Osteoblast (primary cell): ENCODE results near the gene TMPRSS3. TPM values are rescaled to one million over a fixed set of nuclear protein-coding genes. Genes with fewer than 3 reads are reported as not detected.
A peak's percentile ranks its signal among the peaks of the same experiment; 100 is the strongest.

Experiments
- DNase-seq: peaks from one replicate; pipeline ENCODE4 v3.0.0; 2011; ENCODE audit warnings: low spot score, mixed read lengths; ENCODE audit not compliant: insufficient read length; ENCODE audit errors: missing footprints
- H2AFZ ChIP-seq: 2 replicates; pipeline ENCODE4 v1.6.0; 2011; ENCODE audit warnings: mild to moderate bottlenecking, low read length
- H3K27ac ChIP-seq: 2 replicates; pipeline ENCODE4 v1.5.1; 2011; ENCODE audit warnings: mild to moderate bottlenecking, low read depth, low read length, moderate library complexity
- H3K27me3 ChIP-seq: 2 replicates; pipeline ENCODE4 v1.6.0; 2012; ENCODE audit warnings: mild to moderate bottlenecking, control low read depth, inconsistent platforms, low read length, moderate library complexity; ENCODE audit not compliant: insufficient read depth
- H3K36me3 ChIP-seq: 2 replicates; pipeline ENCODE4 v1.5.1; 2011; ENCODE audit warnings: mild to moderate bottlenecking, low read length, control low read depth, moderate library complexity; ENCODE audit not compliant: insufficient read depth
- H3K4me1 ChIP-seq: 2 replicates; pipeline ENCODE4 v1.5.1; 2011; ENCODE audit warnings: mild to moderate bottlenecking, low read length, control low read depth, moderate library complexity; ENCODE audit not compliant: insufficient read depth
- H3K4me2 ChIP-seq: 2 replicates; pipeline ENCODE4 v1.6.0; 2011; ENCODE audit warnings: mild to moderate bottlenecking, low read length; ENCODE audit not compliant: insufficient read depth
- H3K4me3 ChIP-seq: fragments of 200-600 bp; sonication (generic); 3 replicates; pipeline ENCODE4 v1.5.1; 2012; ENCODE audit warnings: mild to moderate bottlenecking, low read length, inconsistent platforms; ENCODE audit not compliant: insufficient read depth
- H3K79me2 ChIP-seq: 2 replicates; pipeline ENCODE4 v1.6.0; 2012; ENCODE audit warnings: mild to moderate bottlenecking, low read length, control low read depth, inconsistent platforms; ENCODE audit not compliant: insufficient read depth
- H3K9me3 ChIP-seq: 2 replicates; pipeline ENCODE4 v1.5.1; 2011; ENCODE audit warnings: low read depth, low read length, control low read depth
- H4K20me1 ChIP-seq: 2 replicates; pipeline ENCODE4 v1.6.0; 2012; ENCODE audit warnings: mild to moderate bottlenecking, low read length, control low read depth; ENCODE audit not compliant: insufficient read depth
- total RNA-seq: library from RNA; depleted of rRNA; stranded (reverse); fragments of >200 nt; gene quantifications from 2 replicates; pipeline ENCODE4 v1.2.3, GENCODE V29; 2012
- TF ChIP-seq, protein P1 (sequence below): IDR thresholded peaks from 2 replicates; pipeline ENCODE4 v1.5.1; 2011; ENCODE audit warnings: mild to moderate bottlenecking, low read depth, low read length, moderate library complexity; ENCODE audit errors: extremely low read depth

TMPRSS3 gene
- total RNA-seq, 1 donor, result not detected

DNA sequence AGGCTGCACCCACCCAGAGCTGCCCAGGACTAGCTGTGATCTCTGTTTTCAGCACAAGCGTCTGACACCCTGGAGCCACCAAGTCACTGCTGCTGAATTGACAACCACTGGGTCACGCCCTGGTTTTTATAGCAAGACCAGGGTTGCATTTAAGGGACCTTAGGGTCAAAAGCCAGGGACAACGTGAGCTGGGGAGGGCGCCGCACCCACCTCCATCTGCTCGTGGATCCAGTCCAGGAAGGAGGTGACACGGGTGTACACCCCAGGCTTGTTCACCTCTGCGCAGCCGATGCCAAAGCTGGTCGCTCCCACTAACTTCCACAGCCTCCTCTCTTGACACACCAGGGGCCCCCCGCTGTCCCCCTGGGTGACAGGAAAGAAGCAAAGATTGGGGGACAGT is 20.3 kb downstream of the TMPRSS3 start:
- no peak overlapping the region for H2AFZ ChIP-seq
- no peak overlapping the region for H3K4me2 ChIP-seq
- H3K79me2 ChIP-seq, result no peaks in the 10 kb centered on the region
- H3K27me3 ChIP-seq, result no peaks in the 10 kb centered on the region
- no peaks in the 10 kb centered on the region for H4K20me1 ChIP-seq
- no peak overlapping the region for H3K4me3 ChIP-seq
- H3K9me3 ChIP-seq, result no peaks in the 10 kb centered on the region
- peak; percentile 79 for DNase-seq
- no peaks in the 10 kb centered on the region for H3K36me3 ChIP-seq
- TF ChIP-seq, protein P1, sequence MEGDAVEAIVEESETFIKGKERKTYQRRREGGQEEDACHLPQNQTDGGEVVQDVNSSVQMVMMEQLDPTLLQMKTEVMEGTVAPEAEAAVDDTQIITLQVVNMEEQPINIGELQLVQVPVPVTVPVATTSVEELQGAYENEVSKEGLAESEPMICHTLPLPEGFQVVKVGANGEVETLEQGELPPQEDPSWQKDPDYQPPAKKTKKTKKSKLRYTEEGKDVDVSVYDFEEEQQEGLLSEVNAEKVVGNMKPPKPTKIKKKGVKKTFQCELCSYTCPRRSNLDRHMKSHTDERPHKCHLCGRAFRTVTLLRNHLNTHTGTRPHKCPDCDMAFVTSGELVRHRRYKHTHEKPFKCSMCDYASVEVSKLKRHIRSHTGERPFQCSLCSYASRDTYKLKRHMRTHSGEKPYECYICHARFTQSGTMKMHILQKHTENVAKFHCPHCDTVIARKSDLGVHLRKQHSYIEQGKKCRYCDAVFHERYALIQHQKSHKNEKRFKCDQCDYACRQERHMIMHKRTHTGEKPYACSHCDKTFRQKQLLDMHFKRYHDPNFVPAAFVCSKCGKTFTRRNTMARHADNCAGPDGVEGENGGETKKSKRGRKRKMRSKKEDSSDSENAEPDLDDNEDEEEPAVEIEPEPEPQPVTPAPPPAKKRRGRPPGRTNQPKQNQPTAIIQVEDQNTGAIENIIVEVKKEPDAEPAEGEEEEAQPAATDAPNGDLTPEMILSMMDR, result no peak
- H3K27ac ChIP-seq, result no peak overlapping the region
- H3K4me1 ChIP-seq, result no peaks in the 10 kb centered on the region

GRCh38 chr21:42374864-42375499 is 20.9 kb downstream of the TMPRSS3 start:
- Histone ChIP-seq H3K4me3 (no peak overlapping the region), H3K79me2 (no peaks in the 10 kb centered on the region), H3K27me3 (no peaks in the 10 kb centered on the region), H4K20me1 (no peaks in the 10 kb centered on the region), H3K4me2 (no peak overlapping the region), H3K36me3 (no peaks in the 10 kb centered on the region), H3K27ac (no peak overlapping the region), H3K4me1 (no peaks in the 10 kb centered on the region), H2AFZ (no peak overlapping the region), H3K9me3 (no peaks in the 10 kb centered on the region)
- DNase-seq, result no peak
- TF ChIP-seq, protein P1, result no peak

DNA sequence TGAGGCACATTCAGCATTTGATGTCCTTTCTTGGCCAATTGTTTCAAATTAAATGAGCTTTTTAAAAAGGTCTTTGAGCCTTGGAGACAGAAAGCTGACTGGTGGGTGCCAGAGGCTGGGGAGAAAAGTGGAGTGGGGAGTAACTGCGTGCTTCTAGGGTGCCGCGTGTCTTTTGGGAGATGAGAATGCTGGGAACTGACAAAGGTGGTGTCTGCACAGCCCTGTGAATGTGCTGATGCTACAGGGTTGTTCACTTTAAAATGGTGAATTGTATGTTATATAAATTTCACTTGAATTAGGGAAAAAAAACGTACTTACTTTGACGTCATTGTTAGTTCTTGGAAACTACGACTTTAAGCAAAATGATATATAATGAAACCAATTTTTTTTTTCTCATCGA is 21.4 kb downstream of the TMPRSS3 start:
- Histone ChIP-seq H3K4me1 (no peaks in the 10 kb centered on the region), H3K27me3 (no peaks in the 10 kb centered on the region), H2AFZ (no peak overlapping the region), H3K4me2 (no peak overlapping the region), H3K4me3 (no peak overlapping the region), H3K36me3 (no peaks in the 10 kb centered on the region), H3K79me2 (no peaks in the 10 kb centered on the region), H3K9me3 (no peaks in the 10 kb centered on the region), H3K27ac (no peak overlapping the region), H4K20me1 (no peaks in the 10 kb centered on the region)
- no peak for DNase-seq
- TF ChIP-seq, protein P1, result no peak

GRCh38 chr21:42373908-42374455 is 21.9 kb downstream of the TMPRSS3 start:
- no peak for DNase-seq
- TF ChIP-seq, protein P1, result no peak
- H4K20me1 ChIP-seq, result no peaks in the 10 kb centered on the region
- H3K27ac ChIP-seq, result no peak overlapping the region
- no peak overlapping the region for H3K4me2 ChIP-seq
- H3K27me3 ChIP-seq, result no peaks in the 10 kb centered on the region
- no peaks in the 10 kb centered on the region for H3K9me3 ChIP-seq
- no peaks in the 10 kb centered on the region for H3K4me1 ChIP-seq
- no peak overlapping the region for H3K4me3 ChIP-seq
- no peaks in the 10 kb centered on the region for H3K36me3 ChIP-seq
- H3K79me2 ChIP-seq, result no peaks in the 10 kb centered on the region
- H2AFZ ChIP-seq, result no peak overlapping the region
